A549 treated with ZK216348 at 1 μM for 4 hours (cell line): Measurements from ENCODE around the gene S1PR3. TPM values are rescaled to one million over a fixed set of nuclear protein-coding genes. Genes with fewer than 3 reads are reported as not detected.

Source experiments
- total RNA-seq: library from RNA; stranded (reverse); fragments of 200-300 nt; extraction: Qiagen RNA extraction; gene quantifications from 5 replicates; pipeline ENCODE4 v1.2.3, GENCODE V29; 2022; ENCODE audit warnings: low read depth

The S1PR3 gene
- total RNA-seq, result 49.8 to 71.1 TPM (median 63.9 TPM) in 5 replicates

GRCh38 chr9:88991066-88992034, at the start of gene S1PR3:
Gene S1PR3, plus strand, starts transcription at chr9:88991468. Its CDS starts 9,733 bp downstream, at chr9:89001201.

Other genes starting within 250 kb of the S1PR3 start
- 0.36 to 0.58 TPM (median 0.47 TPM) in 5 replicates for gene SHC3, start 187.3 kb downstream of the S1PR3 start, total RNA-seq